ENCODE data around the gene TDRD5.

TDRD5 gene

DNA sequence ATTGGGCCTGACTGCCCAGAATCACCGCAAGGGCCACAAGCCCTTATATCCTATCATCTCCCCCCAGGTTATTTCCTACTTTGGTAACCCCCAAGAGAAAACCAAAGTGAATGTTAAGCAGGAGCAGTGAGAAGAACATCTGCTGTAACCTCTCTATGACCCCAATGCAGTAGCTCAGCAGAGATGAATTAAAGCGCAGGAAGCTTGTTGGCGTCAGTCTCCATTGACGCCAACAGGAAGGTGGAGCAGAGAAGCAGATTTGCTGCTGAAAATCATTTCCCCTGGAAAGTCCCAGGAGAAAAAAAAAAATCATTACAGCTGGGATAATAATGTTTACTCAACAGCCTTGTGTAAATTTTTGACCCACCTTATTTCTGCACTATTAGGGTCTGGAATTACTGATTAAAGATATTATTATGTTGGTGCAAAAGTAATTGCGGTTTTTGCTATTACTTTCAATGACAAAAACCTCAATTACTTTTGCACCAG lies 118.3 kb downstream of the TDRD5 start:
- Histone ChIP-seq H3K4me1 (ENCODE audit: insufficient read depth, poor library complexity, severe bottlenecking) (no peaks in the 10 kb centered on the region), H3K36me3 (ENCODE audit: low read depth) (no peaks in the 10 kb centered on the region), H3K4me3 (ENCODE audit: severe bottlenecking) (no peak overlapping the region), H3K9me3 (ENCODE audit: severe bottlenecking) (peaks cover 2% of the 10 kb centered on the region), H3K27me3 (ENCODE audit: insufficient read depth, poor library complexity, severe bottlenecking) (no peaks in the 10 kb centered on the region), H3K27ac (ENCODE audit: poor library complexity, severe bottlenecking) (no peak overlapping the region)
- ATAC-seq (ENCODE audit: low read depth) (no peak), DNase-seq (ENCODE audit: low spot score) (no peak)
- TF ChIP-seq, protein P1, sequence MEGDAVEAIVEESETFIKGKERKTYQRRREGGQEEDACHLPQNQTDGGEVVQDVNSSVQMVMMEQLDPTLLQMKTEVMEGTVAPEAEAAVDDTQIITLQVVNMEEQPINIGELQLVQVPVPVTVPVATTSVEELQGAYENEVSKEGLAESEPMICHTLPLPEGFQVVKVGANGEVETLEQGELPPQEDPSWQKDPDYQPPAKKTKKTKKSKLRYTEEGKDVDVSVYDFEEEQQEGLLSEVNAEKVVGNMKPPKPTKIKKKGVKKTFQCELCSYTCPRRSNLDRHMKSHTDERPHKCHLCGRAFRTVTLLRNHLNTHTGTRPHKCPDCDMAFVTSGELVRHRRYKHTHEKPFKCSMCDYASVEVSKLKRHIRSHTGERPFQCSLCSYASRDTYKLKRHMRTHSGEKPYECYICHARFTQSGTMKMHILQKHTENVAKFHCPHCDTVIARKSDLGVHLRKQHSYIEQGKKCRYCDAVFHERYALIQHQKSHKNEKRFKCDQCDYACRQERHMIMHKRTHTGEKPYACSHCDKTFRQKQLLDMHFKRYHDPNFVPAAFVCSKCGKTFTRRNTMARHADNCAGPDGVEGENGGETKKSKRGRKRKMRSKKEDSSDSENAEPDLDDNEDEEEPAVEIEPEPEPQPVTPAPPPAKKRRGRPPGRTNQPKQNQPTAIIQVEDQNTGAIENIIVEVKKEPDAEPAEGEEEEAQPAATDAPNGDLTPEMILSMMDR (IDR thresholded peaks at IDR 0.05; ENCODE audit: poor library complexity, severe bottlenecking): no peak

- Histone ChIP-seq H3K36me3 (ENCODE audit: low read depth) (no peaks in the 10 kb centered on the region), H3K27me3 (ENCODE audit: insufficient read depth, poor library complexity, severe bottlenecking) (no peaks in the 10 kb centered on the region), H3K4me1 (ENCODE audit: insufficient read depth, poor library complexity, severe bottlenecking) (no peaks in the 10 kb centered on the region), H3K4me3 (ENCODE audit: severe bottlenecking) (no peak overlapping the region), H3K9me3 (ENCODE audit: severe bottlenecking) (peaks cover 2% of the 10 kb centered on the region), H3K27ac (ENCODE audit: poor library complexity, severe bottlenecking) (no peak overlapping the region)
- no peak for ATAC-seq (ENCODE audit: low read depth)
- no peak for DNase-seq (ENCODE audit: low spot score)
- TF ChIP-seq, protein P1 (IDR thresholded peaks at IDR 0.05; ENCODE audit: poor library complexity, severe bottlenecking): no peak
Measured at GRCh38 chr1:179714159-179714558, 122.5 kb downstream of the TDRD5 start.

DNA sequence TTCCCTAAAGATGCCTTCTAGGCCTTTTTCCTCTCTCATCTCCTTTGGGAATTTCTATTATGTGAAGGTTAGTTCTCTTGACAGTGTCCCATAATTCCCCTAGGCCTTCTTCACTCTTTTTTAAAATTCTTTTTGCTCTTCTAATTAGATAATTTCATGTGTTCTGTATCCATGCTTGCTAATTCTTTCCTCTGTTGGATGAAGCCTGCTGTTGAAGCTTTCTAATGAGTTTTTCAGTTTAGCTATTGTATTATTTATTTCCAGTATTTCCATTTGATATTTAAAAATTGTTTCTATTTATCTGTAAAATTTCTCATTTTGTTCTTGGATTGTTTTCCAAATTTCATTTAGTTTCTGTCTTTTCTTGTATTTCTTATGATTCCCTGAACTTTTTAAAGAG lies 123.0 kb downstream of the TDRD5 start:
- H3K9me3 ChIP-seq (ENCODE audit: severe bottlenecking): peaks cover 2% of the 10 kb centered on the region
- no peaks in the 10 kb centered on the region for H3K4me1 ChIP-seq (ENCODE audit: insufficient read depth, poor library complexity, severe bottlenecking)
- DNase-seq (ENCODE audit: low spot score): no peak
- TF ChIP-seq, protein P1 (IDR thresholded peaks at IDR 0.05; ENCODE audit: poor library complexity, severe bottlenecking): no peak
- H3K4me3 ChIP-seq (ENCODE audit: severe bottlenecking): no peak overlapping the region
- no peak for ATAC-seq (ENCODE audit: low read depth)
- H3K27ac ChIP-seq (ENCODE audit: poor library complexity, severe bottlenecking): no peak overlapping the region
- no peaks in the 10 kb centered on the region for H3K36me3 ChIP-seq (ENCODE audit: low read depth)
- H3K27me3 ChIP-seq (ENCODE audit: insufficient read depth, poor library complexity, severe bottlenecking): no peaks in the 10 kb centered on the region

DNA sequence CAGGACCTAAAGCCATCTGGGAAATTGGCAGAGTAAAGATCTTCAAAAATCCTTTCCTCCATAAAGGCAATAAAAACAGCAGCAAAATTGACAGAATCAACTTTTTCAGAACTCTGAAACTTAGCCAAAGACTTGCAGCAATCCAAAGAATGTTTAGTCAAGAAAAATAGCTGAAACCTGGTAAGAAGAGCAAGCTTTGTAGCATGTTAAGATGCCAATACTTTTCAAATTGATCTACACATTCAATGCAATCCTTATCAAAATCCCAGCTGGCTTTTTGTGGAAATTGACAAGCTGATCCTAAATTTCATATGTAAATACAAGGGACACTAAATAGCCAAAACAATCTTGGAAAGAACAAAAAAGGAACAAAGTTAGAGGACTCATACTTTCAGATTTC lies 127.6 kb downstream of the TDRD5 start:
- DNase-seq (ENCODE audit: low spot score): no peak
- TF ChIP-seq, protein P1 (IDR thresholded peaks at IDR 0.05; ENCODE audit: poor library complexity, severe bottlenecking): no peak
- H3K4me1 ChIP-seq (ENCODE audit: insufficient read depth, poor library complexity, severe bottlenecking): no peaks in the 10 kb centered on the region
- H3K27ac ChIP-seq (ENCODE audit: poor library complexity, severe bottlenecking): no peak overlapping the region
- peaks cover 2% of the 10 kb centered on the region for H3K9me3 ChIP-seq (ENCODE audit: severe bottlenecking)
- no peak for ATAC-seq (ENCODE audit: low read depth)
- no peaks in the 10 kb centered on the region for H3K27me3 ChIP-seq (ENCODE audit: insufficient read depth, poor library complexity, severe bottlenecking)
- no peak overlapping the region for H3K4me3 ChIP-seq (ENCODE audit: severe bottlenecking)
- no peaks in the 10 kb centered on the region for H3K36me3 ChIP-seq (ENCODE audit: low read depth)

GRCh38 chr1:179728271-179728670 lies 136.6 kb downstream of the TDRD5 start:
- Histone ChIP-seq H3K27ac (ENCODE audit: poor library complexity, severe bottlenecking) (no peak overlapping the region), H3K4me3 (ENCODE audit: severe bottlenecking) (no peak overlapping the region), H3K4me1 (ENCODE audit: insufficient read depth, poor library complexity, severe bottlenecking) (no peaks in the 10 kb centered on the region), H3K9me3 (ENCODE audit: severe bottlenecking) (no peaks in the 10 kb centered on the region), H3K36me3 (ENCODE audit: low read depth) (no peaks in the 10 kb centered on the region), H3K27me3 (ENCODE audit: insufficient read depth, poor library complexity, severe bottlenecking) (peaks cover 26% of the 10 kb centered on the region)
- ATAC-seq (ENCODE audit: low read depth): no peak
- no peak for DNase-seq (ENCODE audit: low spot score)
- TF ChIP-seq, protein P1 (IDR thresholded peaks at IDR 0.05; ENCODE audit: poor library complexity, severe bottlenecking): no peak

All from RWPE2 (cell line).